ENCODE measurements around the gene KRTAP4-16. TPM values are rescaled to one million over a fixed set of nuclear protein-coding genes. Genes with fewer than 3 reads are reported as not detected.
"Not testable (repeated sequence)": the region's sequence is repeated elsewhere in the genome, so short reads cannot be mapped to it uniquely, and the experiment has no call there.

KRTAP4-16 gene
- total and polyA plus RNA-seq, 2 donors (not counting 1 experiment from before 2014, with no cell fraction given): not detected

DNA sequence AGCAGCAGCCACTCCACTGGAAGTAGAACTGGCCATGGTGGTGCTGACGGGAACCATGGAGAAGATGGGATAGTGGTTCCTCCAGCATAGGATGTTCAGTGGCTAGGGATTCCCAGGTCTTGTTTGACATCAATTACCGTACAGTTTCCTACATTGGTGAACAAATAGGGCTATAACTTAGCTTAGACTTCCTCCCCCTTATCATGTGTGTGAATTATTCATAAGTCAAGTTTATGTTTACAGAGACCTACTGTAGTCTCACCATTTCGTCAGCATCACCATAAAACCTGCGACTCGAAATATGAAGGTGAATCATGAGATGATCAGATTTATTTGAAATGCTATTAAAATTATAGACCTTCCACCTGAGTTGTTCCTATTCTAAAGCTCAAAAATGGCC is 43.3 kb downstream of the KRTAP4-16 start:
- intact Hi-C loops (cut with micrococcal nuclease): no loop called here
- TF ChIP-seq, protein P1, sequence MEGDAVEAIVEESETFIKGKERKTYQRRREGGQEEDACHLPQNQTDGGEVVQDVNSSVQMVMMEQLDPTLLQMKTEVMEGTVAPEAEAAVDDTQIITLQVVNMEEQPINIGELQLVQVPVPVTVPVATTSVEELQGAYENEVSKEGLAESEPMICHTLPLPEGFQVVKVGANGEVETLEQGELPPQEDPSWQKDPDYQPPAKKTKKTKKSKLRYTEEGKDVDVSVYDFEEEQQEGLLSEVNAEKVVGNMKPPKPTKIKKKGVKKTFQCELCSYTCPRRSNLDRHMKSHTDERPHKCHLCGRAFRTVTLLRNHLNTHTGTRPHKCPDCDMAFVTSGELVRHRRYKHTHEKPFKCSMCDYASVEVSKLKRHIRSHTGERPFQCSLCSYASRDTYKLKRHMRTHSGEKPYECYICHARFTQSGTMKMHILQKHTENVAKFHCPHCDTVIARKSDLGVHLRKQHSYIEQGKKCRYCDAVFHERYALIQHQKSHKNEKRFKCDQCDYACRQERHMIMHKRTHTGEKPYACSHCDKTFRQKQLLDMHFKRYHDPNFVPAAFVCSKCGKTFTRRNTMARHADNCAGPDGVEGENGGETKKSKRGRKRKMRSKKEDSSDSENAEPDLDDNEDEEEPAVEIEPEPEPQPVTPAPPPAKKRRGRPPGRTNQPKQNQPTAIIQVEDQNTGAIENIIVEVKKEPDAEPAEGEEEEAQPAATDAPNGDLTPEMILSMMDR (IDR thresholded peaks at IDR 0.05): no peak
- no peak for TF ChIP-seq EZH2 (IDR thresholded peaks at IDR 0.05; ENCODE audit: borderline replicate concordance, insufficient read depth, low read depth, low read length, poor library complexity, severe bottlenecking)
- no peak overlapping the region for H3K9ac ChIP-seq (ENCODE audit: low read length)
- peaks cover 57% of the 10 kb centered on the region for H3K27me3 Mint-ChIP-seq
- H3K27me3 ChIP-seq (replicated peaks in 1 of 4; ENCODE audit: control extremely low read depth in 1 of 4, control insufficient read depth in 3 of 4, insufficient read depth in 4 of 4, low read length in 3 of 4): peaks cover 0 to 6% (median 1%) of the 10 kb centered on the region in 4 experiments
- H3K9me3 Mint-ChIP-seq (ENCODE audit: insufficient read depth): no peaks in the 10 kb centered on the region
- no peaks in the 10 kb centered on the region for H4K20me1 ChIP-seq (ENCODE audit: control insufficient read depth, insufficient read depth, low read length, poor library complexity, severe bottlenecking)
- no peak overlapping the region for H3K27ac ChIP-seq (ENCODE audit: low read length in 2 of 2)
- H3K4me3 Mint-ChIP-seq: no peak overlapping the region
- peaks cover 0 to 2% (median 1%) of the 10 kb centered on the region in 3 donors for H3K9me3 ChIP-seq (ENCODE audit: control extremely low read depth in 1 of 3, control insufficient read depth in 2 of 3, insufficient read depth in 1 of 3, low read length in 2 of 3)
- no peaks in the 10 kb centered on the region for H3K4me1 ChIP-seq (ENCODE audit: control insufficient read depth in 2 of 2, insufficient read depth in 2 of 2, low read length in 2 of 2)
- H3K4me3 ChIP-seq (ENCODE audit: control extremely low read depth in 1 of 5, extremely low read depth in 1 of 5, insufficient read depth in 1 of 5, low read depth in 2 of 5, low read length in 4 of 5): no peak overlapping the region
- ChIA-PET POLR2A (no interaction called here), CTCF (no interaction called here)
- no peak overlapping the region for H2AFZ ChIP-seq (ENCODE audit: insufficient read depth, low read depth, low read length, poor library complexity, severe bottlenecking)
- no peak overlapping the region for H3K27ac Mint-ChIP-seq
- no peaks in the 10 kb centered on the region for H3K4me1 Mint-ChIP-seq
- WGBS (ENCODE audit: insufficient coverage): no CpG with 5 or more reads among the region's 5 CpGs
- no peaks in the 10 kb centered on the region for H3K36me3 ChIP-seq (replicated peaks in 1 of 2; ENCODE audit: control extremely low read depth in 1 of 2, control insufficient read depth in 1 of 2, extremely low read depth in 1 of 2, insufficient read depth in 2 of 2, low read length in 1 of 2)
- no peak overlapping the region for H3K4me2 ChIP-seq (replicated peaks; ENCODE audit: low read depth, low read length, poor library complexity, severe bottlenecking)
- H3K79me2 ChIP-seq (ENCODE audit: control insufficient read depth, insufficient read depth, low read length): no peaks in the 10 kb centered on the region
- DNase-seq (no peak), ATAC-seq (ENCODE audit: low read depth) (no peak)

DNA sequence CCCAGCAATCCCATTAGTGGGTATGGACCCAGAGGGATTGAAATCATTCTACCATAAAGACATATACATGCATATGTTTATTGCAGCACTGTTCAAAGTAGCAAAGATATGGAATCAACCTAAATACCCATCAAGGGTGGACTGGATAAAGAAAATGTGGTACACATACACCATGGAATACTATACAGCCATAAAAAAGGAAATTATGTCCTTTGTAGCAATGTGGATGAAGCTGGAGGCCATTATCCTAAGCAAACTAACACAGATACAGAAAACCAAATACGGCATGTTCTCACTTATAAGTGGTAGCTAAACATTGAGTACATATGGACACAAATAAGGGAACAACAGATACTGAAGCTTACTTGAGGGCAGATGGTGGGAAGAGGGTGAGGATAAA is 44.5 kb downstream of the KRTAP4-16 start:
- Histone ChIP-seq H3K79me2 (ENCODE audit: control insufficient read depth, insufficient read depth, low read length) (no peaks in the 10 kb centered on the region), H3K36me3 (replicated peaks in 1 of 2; ENCODE audit: control extremely low read depth in 1 of 2, control insufficient read depth in 1 of 2, extremely low read depth in 1 of 2, insufficient read depth in 2 of 2, low read length in 1 of 2) (no peaks in the 10 kb centered on the region), H3K4me3 (ENCODE audit: control extremely low read depth in 1 of 5, extremely low read depth in 1 of 5, insufficient read depth in 1 of 5, low read depth in 2 of 5, low read length in 4 of 5) (no peak overlapping the region), H3K27ac (ENCODE audit: low read length in 2 of 2) (no peak overlapping the region), H3K4me1 (ENCODE audit: control insufficient read depth in 2 of 2, insufficient read depth in 2 of 2, low read length in 2 of 2) (no peaks in the 10 kb centered on the region), H3K4me2 (replicated peaks; ENCODE audit: low read depth, low read length, poor library complexity, severe bottlenecking) (no peak overlapping the region), H3K27me3 (replicated peaks in 1 of 4; ENCODE audit: control extremely low read depth in 1 of 4, control insufficient read depth in 3 of 4, insufficient read depth in 4 of 4, low read length in 3 of 4) (peaks cover 0 to 6% (median 0%) of the 10 kb centered on the region in 4 experiments), H4K20me1 (ENCODE audit: control insufficient read depth, insufficient read depth, low read length, poor library complexity, severe bottlenecking) (no peaks in the 10 kb centered on the region), H2AFZ (ENCODE audit: insufficient read depth, low read depth, low read length, poor library complexity, severe bottlenecking) (no peak overlapping the region), H3K9me3 (ENCODE audit: control extremely low read depth in 1 of 3, control insufficient read depth in 2 of 3, insufficient read depth in 1 of 3, low read length in 2 of 3) (peaks cover 0 to 2% (median 1%) of the 10 kb centered on the region in 3 donors), H3K9ac (ENCODE audit: low read length) (no peak overlapping the region)
- intact Hi-C loops (cut with micrococcal nuclease): no loop called here
- no peak overlapping the region for H3K4me3 Mint-ChIP-seq
- POLR2A ChIA-PET: no interaction called here
- no peaks in the 10 kb centered on the region for H3K4me1 Mint-ChIP-seq
- ATAC-seq (ENCODE audit: low read depth) (no peak), DNase-seq (no peak)
- no peaks in the 10 kb centered on the region for H3K9me3 Mint-ChIP-seq (ENCODE audit: insufficient read depth)
- no CpG with 5 or more reads among the region's 1 CpG for WGBS (ENCODE audit: insufficient coverage)
- peaks cover 64% of the 10 kb centered on the region for H3K27me3 Mint-ChIP-seq
- no peak overlapping the region for H3K27ac Mint-ChIP-seq
- TF ChIP-seq EZH2 (IDR thresholded peaks at IDR 0.05; ENCODE audit: borderline replicate concordance, insufficient read depth, low read depth, low read length, poor library complexity, severe bottlenecking): no peak
- TF ChIP-seq, protein P1 (IDR thresholded peaks at IDR 0.05): no peak
- CTCF ChIA-PET: no interaction called here

DNA sequence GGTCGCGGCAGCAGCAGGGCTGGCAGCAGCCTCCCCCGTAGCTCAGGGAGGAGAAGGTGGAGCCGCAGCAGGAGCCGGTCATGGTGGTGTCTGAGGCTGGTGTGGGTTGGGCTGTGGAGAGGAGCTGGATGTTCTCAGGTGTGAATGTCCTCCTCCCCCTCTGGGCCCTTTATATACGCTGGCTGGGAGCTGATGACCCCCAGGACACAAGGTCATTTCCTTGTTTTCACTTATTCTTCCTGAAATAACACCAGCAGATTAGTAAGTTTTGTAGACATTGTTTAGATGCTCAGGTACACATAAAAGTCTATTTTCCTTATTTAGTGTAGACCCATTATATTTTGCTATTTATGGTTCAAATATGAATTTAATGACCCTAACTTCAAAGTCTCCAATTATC is 46.9 kb downstream of the KRTAP4-16 start, which contains the start of gene KRTAP2-2:
Gene KRTAP2-2, minus strand, starts transcription at position 101 of the 400 bp plus-strand sequence. Its CDS starts 19 bp downstream, at position 82.
- H3K27ac Mint-ChIP-seq; H3K4me1 Mint-ChIP-seq; CTCF ChIA-PET; H3K9me3 Mint-ChIP-seq (ENCODE audit: insufficient read depth); intact Hi-C loops (cut with micrococcal nuclease); H4K20me1 ChIP-seq (ENCODE audit: control insufficient read depth, insufficient read depth, low read length, poor library complexity, severe bottlenecking); H3K4me2 ChIP-seq (replicated peaks; ENCODE audit: low read depth, low read length, poor library complexity, severe bottlenecking); H3K9ac ChIP-seq (ENCODE audit: low read length); H2AFZ ChIP-seq (ENCODE audit: insufficient read depth, low read depth, low read length, poor library complexity, severe bottlenecking); DNase-seq; H3K4me1 ChIP-seq (ENCODE audit: control insufficient read depth in 2 of 2, insufficient read depth in 2 of 2, low read length in 2 of 2); H3K4me3 Mint-ChIP-seq; H3K27me3 ChIP-seq (replicated peaks in 1 of 4; ENCODE audit: control extremely low read depth in 1 of 4, control insufficient read depth in 3 of 4, insufficient read depth in 4 of 4, low read length in 3 of 4); H3K4me3 ChIP-seq (ENCODE audit: control extremely low read depth in 1 of 5, extremely low read depth in 1 of 5, insufficient read depth in 1 of 5, low read depth in 2 of 5, low read length in 4 of 5); ATAC-seq (ENCODE audit: low read depth); H3K79me2 ChIP-seq (ENCODE audit: control insufficient read depth, insufficient read depth, low read length); H3K36me3 ChIP-seq (replicated peaks in 1 of 2; ENCODE audit: control extremely low read depth in 1 of 2, control insufficient read depth in 1 of 2, extremely low read depth in 1 of 2, insufficient read depth in 2 of 2, low read length in 1 of 2); H3K9me3 ChIP-seq (ENCODE audit: control extremely low read depth in 1 of 3, control insufficient read depth in 2 of 3, insufficient read depth in 1 of 3, low read length in 2 of 3); POLR2A ChIA-PET; H3K27ac ChIP-seq (ENCODE audit: low read length in 2 of 2): not testable (repeated sequence)
- no CpG with 5 or more reads among the region's 6 CpGs for WGBS (ENCODE audit: insufficient coverage)
- H3K27me3 Mint-ChIP-seq: peaks cover 53% of the 10 kb centered on the region

Data from B cell (primary cell).